IgD-negative memory B cell (primary cell): ENCODE results near the gene RHOT2. TPM values are rescaled to one million over a fixed set of nuclear protein-coding genes. Genes with fewer than 3 reads are reported as not detected.

ENCODE experiments used
- H3K27ac Mint-ChIP-seq, 3 donors: one replicate each; pipeline ENCODE4 v1.8.0; 2020 to 2022; ENCODE audit warnings: mild to moderate bottlenecking in 3 of 3, mixed read lengths in 3 of 3, moderate library complexity in 1 of 3
- H3K27me3 Mint-ChIP-seq: one replicate; pipeline ENCODE4 v1.8.0; 2021; ENCODE audit warnings: mixed read lengths
- H3K36me3 Mint-ChIP-seq: one replicate; pipeline ENCODE4 v1.8.0; 2020; ENCODE audit warnings: mild to moderate bottlenecking, mixed read lengths
- H3K4me1 Mint-ChIP-seq, 3 donors: one replicate each; pipeline ENCODE4 v1.8.0; 2020 to 2022; ENCODE audit warnings: mixed read lengths in 3 of 3, mild to moderate bottlenecking in 1 of 3
- H3K4me3 Mint-ChIP-seq, 4 donors: one replicate each; pipeline ENCODE4 v1.8.0; 2020 to 2022; ENCODE audit warnings: mild to moderate bottlenecking in 4 of 4, mixed read lengths in 4 of 4, moderate library complexity in 3 of 4
- H3K9me3 Mint-ChIP-seq, 3 donors: one replicate each; pipeline ENCODE4 v1.8.0; 2020 to 2021; ENCODE audit warnings: mixed read lengths in 3 of 3, mild to moderate bottlenecking in 1 of 3
- polyA plus RNA-seq: library from polyadenylated mRNA; unstranded; fragments of 300-500 nt; fragmentation: Illumina TruSeq; gene quantifications from one replicate; pipeline ENCODE4 v1.2.3, GENCODE V29; 2021

Gene RHOT2
- polyA plus RNA-seq, 1 donor from 2014 or later: 42.7 TPM

- Mint-ChIP-seq H3K9me3 (peaks cover 0 to 2% (median 0%) of the 10 kb centered on the region in 3 donors), H3K27me3 (peaks cover 3% of the 10 kb centered on the region), H3K4me3 (peak overlapping the region; percentile 96 to 100 (median 100)), H3K27ac (peak overlapping the region; percentile 99 to 100 (median 100)), H3K4me1 (peaks cover 12 to 19% (median 13%) of the 10 kb centered on the region in 3 donors), H3K36me3 (no peaks in the 10 kb centered on the region)
These were observed 30.6 kb upstream of the RHOT2 start for GRCh38 chr16:637081-638018.

DNA sequence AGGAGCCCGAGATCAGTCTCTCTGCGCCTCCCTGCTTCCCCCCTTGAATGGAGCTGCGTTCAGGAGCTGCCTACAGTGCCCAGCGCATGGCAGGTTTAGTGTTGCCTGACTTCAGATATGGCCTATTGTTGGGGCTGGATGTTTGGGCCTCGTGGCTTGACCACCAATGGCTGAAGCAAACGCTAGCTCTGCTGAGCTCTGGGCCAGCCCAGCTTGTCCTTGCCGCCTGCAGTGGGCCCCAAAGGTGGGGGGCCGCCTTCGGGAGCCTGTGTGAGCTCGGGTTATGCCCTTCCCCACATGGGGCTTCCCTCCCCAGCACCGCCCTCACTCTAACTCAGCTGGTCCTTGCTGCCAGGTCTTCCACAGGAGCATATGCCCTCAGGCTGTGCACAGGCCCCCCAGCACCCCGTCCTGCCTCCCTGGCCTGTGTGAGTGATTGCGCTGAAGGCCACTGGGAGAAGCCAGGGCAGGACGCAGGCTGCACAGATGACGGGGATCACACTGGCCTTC is 29.8 kb upstream of the RHOT2 start:
- H3K4me3 Mint-ChIP-seq: peak overlapping the region in 3 of 4 donors; percentile 52 to 100 (median 67)
- H3K27me3 Mint-ChIP-seq: peaks cover 3% of the 10 kb centered on the region
- no peak overlapping the region for H3K27ac Mint-ChIP-seq
- peaks cover 12 to 19% (median 13%) of the 10 kb centered on the region in 3 donors for H3K4me1 Mint-ChIP-seq
- H3K36me3 Mint-ChIP-seq: no peaks in the 10 kb centered on the region
- H3K9me3 Mint-ChIP-seq: peaks cover 0 to 2% (median 0%) of the 10 kb centered on the region in 3 donors

DNA sequence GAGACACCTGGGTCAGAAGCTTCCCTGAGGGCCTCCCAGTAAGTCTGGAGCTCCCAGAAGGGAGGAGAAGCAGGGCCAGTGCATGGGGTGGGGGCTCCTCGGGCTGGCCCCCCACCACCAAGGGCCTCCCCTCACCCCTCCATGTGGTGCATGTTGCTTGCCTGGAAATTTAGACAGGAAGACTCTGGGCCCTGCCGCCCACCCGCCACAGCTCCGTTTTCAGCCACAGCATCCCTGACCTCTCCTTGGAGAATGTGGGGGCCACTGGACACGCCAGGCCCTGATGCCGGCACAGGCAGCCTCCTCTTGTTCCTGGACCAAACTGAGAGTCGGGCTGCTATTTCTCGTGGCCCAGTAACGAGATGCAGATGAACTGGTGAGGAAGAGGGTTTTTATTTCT is 29.1 kb upstream of the RHOT2 start:
- peaks cover 0 to 2% (median 0%) of the 10 kb centered on the region in 3 donors for H3K9me3 Mint-ChIP-seq
- peaks cover 3% of the 10 kb centered on the region for H3K27me3 Mint-ChIP-seq
- H3K4me1 Mint-ChIP-seq: peaks cover 13 to 21% (median 14%) of the 10 kb centered on the region in 3 donors
- peak overlapping the region; percentile 46 to 86 (median 85) for H3K27ac Mint-ChIP-seq
- H3K4me3 Mint-ChIP-seq: peak overlapping the region in 2 of 4 donors; percentile 63 to 90
- no peaks in the 10 kb centered on the region for H3K36me3 Mint-ChIP-seq

- Mint-ChIP-seq H3K9me3 (peaks cover 0 to 2% (median 0%) of the 10 kb centered on the region in 3 donors), H3K4me3 (peak overlapping the region in 3 of 4 donors; percentile 38 to 85 (median 57)), H3K27ac (peak overlapping the region in 1 of 3 donors; percentile 67), H3K4me1 (peaks cover 13 to 22% (median 19%) of the 10 kb centered on the region in 3 donors), H3K27me3 (peaks cover 3% of the 10 kb centered on the region), H3K36me3 (no peaks in the 10 kb centered on the region)
These were observed 27.3 kb upstream of the RHOT2 start for GRCh38 chr16:640614-641013.

- peak within 1 kb of the TSS; percentile 77 to 87 (median 82) for H3K4me3 Mint-ChIP-seq
- H3K9me3 Mint-ChIP-seq: peaks cover 0 to 2% (median 0%) of the 10 kb centered on the region in 3 donors
- peaks cover 10 to 22% (median 19%) of the 10 kb centered on the region in 3 donors for H3K4me1 Mint-ChIP-seq
- H3K36me3 Mint-ChIP-seq: no peaks in the 10 kb centered on the region
- H3K27me3 Mint-ChIP-seq: peaks cover 3% of the 10 kb centered on the region
- peak within 1 kb of the TSS; percentile 16 to 80 (median 53) for H3K27ac Mint-ChIP-seq
These were observed 26.4 kb upstream of the RHOT2 start, which contains the start of gene MCRIP2 for GRCh38 chr16:641326-642188. TSS of gene MCRIP2 (plus strand) at chr16:641828. CDS start at chr16:641992, 164 bp downstream.

DNA sequence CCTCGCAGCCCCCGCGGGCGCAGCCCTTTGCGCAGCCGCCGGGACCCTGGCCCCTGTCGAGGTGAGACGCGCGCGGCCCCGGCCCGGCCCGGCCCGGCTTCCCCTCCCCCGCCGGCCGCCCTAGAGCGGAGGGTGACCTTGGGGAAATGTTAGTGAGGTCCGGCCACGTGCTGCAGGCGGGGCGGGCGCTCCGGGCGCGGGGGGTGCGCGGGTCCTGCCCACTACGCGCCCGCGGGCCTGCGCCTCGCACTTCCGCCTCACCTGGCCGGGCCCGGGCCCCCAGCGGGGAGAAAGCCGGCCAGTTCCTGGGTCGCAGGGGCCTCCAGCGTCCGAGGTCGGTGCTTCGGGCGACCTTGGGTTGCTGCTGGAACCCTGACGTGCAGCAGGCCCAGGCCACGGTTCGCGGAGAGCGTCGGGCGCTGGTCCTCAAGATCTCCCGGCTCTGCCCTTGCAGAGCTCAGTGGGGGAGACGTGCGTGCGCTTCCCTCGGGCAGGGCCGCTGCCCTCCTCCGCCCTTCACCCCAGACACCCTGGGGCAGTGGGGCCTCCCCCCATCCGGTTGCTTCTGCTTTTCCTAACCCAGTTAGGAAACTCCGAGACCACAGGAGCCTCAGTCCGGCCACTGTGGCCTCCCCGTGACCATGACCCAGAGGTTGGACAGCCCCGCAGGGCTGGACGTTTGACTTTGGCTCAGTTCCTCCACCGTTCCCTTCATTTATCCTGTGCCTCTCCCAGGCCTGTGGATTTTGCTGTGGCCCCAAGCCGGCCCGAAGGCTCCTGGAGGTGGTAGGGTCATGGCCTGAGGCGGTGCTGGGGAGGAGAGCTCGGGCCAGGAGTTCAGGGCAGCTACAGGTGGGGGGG is 25.5 kb upstream of the RHOT2 start:
- Mint-ChIP-seq H3K4me3 (peak overlapping the region; percentile 60 to 87 (median 78)), H3K9me3 (no peaks in the 10 kb centered on the region), H3K27ac (peak overlapping the region; percentile 16 to 80 (median 53)), H3K27me3 (no peaks in the 10 kb centered on the region), H3K4me1 (peaks cover 7 to 21% (median 21%) of the 10 kb centered on the region in 3 donors), H3K36me3 (no peaks in the 10 kb centered on the region)

DNA sequence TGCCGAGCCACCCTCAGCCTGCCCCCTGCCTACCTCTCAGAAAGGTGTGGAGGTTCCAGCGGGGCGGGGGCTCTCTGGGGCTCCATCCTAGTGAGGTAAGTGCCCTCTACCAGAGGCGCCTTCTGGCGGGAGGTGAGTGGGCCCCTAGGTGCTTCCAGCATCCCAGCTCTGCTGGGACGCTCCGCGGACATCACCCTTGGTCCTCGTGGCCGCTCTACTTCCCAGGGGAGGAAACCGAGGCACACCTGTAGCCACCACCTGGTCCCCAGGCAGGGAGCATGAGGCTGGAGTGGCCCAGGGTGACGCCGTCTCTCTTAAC is 24.9 kb upstream of the RHOT2 start:
- Mint-ChIP-seq H3K9me3 (no peaks in the 10 kb centered on the region), H3K27me3 (no peaks in the 10 kb centered on the region), H3K27ac (peak overlapping the region; percentile 16 to 80 (median 53)), H3K36me3 (no peaks in the 10 kb centered on the region), H3K4me3 (peak overlapping the region; percentile 68 to 87 (median 78)), H3K4me1 (peaks cover 7 to 21% (median 18%) of the 10 kb centered on the region in 3 donors)

DNA sequence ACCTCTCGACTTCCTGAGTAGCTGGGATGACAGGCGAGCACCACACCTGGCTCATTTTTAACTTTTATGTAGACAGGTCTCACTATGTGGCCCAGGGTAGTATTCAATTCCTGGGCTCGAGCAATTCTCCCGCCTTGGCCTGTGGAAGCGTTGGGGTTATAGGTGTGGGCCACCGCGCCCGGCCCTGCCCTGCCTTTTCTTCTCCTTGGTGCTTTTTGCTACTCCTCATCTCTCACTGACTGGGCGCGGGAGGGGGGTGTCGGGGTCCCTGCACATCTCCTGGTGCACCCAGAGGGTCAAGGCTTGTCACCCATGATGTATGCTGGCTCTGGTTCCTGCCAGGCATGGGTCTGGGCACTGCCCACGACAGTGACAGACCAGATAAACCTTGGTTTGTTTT is 23.4 kb upstream of the RHOT2 start:
- Mint-ChIP-seq H3K27ac (no peak overlapping the region), H3K36me3 (no peaks in the 10 kb centered on the region), H3K27me3 (no peaks in the 10 kb centered on the region), H3K4me3 (peak overlapping the region in 2 of 4 donors; percentile 60 to 79), H3K4me1 (peaks cover 0 to 13% (median 13%) of the 10 kb centered on the region in 3 donors), H3K9me3 (no peaks in the 10 kb centered on the region)

GRCh38 chr16:645852-646678 is 21.9 kb upstream of the RHOT2 start:
- Mint-ChIP-seq H3K27ac (no peak overlapping the region), H3K4me3 (peak overlapping the region in 1 of 4 donors; percentile 50), H3K27me3 (no peaks in the 10 kb centered on the region), H3K9me3 (no peaks in the 10 kb centered on the region), H3K4me1 (peaks cover 0 to 13% (median 11%) of the 10 kb centered on the region in 3 donors), H3K36me3 (no peaks in the 10 kb centered on the region)

GRCh38 chr16:646679-647172 is 21.2 kb upstream of the RHOT2 start:
- no peak overlapping the region for H3K4me3 Mint-ChIP-seq
- no peaks in the 10 kb centered on the region for H3K27me3 Mint-ChIP-seq
- H3K27ac Mint-ChIP-seq: peak overlapping the region in 2 of 3 donors; percentile 73 to 93
- no peaks in the 10 kb centered on the region for H3K9me3 Mint-ChIP-seq
- no peaks in the 10 kb centered on the region for H3K36me3 Mint-ChIP-seq
- H3K4me1 Mint-ChIP-seq: peaks cover 0 to 13% (median 11%) of the 10 kb centered on the region in 3 donors

DNA sequence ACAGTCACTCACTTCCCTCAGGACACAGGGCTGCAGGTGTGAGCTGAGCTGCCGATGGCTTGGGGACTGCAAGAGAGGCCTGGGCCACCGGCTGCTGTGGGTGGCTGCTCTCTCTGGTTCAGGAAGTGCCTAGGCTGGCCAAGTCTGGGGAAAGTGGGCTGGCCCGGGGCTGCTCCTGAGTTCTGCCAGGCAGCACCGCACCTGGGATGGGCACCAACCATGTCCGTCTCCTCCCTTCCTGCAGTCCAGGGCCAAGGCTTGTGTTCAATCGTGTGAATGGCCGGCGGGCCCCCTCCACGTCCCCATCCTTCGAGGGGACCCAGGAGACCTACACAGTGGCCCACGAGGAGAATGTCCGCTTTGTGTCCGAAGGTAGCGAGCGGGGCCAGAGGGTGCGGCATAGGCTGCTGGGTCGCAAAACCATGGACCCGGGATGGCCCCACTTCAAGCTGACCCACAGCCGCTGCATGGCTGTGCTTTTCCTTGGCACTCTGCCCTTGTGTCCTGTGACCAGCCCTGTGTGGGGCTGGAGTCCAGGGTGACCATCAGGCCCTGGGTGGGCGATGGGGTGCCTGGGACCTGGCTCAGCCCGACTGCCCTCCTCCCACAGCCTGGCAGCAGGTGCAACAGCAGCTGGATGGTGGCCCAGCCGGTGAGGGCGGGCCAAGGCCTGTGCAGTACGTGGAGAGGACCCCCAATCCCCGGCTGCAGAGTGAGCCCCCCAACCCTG is 20.6 kb upstream of the RHOT2 start:
- peak overlapping the region in 1 of 4 donors; percentile 32 for H3K4me3 Mint-ChIP-seq
- H3K9me3 Mint-ChIP-seq: no peaks in the 10 kb centered on the region
- H3K36me3 Mint-ChIP-seq: no peaks in the 10 kb centered on the region
- peaks cover 0 to 13% (median 11%) of the 10 kb centered on the region in 3 donors for H3K4me1 Mint-ChIP-seq
- H3K27me3 Mint-ChIP-seq: no peaks in the 10 kb centered on the region
- peak overlapping the region in 2 of 3 donors; percentile 73 to 93 for H3K27ac Mint-ChIP-seq

DNA sequence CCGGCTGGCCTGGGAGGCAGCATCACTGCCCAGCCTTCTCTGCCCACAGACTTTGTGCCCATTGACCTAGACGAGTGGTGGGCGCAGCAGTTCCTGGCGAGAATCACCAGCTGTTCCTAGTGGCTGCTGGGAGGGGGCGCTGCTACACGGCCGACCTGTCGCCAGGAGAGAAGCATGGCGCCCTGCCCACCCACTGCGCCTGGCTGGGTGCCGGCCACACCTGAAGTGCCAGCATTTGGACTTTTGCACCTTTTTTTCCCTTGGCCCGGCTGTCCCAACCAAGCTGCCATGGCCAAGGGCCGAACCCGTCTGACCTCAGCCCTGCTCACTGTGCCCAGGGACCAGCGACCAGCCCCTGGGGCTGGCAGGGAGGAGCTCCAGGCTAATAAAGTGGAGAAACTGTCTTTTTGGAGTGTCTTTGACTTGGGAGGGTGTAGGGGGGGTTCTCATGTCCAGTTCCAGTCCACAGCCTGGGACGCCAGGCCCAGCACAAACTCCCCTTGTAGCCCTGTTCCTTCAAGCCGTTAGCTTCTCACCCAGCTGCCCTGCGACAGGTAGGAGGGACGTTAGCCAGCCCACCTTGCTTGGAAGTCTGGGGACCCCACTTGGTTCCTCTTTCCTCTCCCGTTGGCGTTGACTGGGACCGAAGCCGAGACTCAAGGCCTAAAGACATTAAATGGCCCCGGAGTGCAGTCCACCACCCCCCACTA is 19.7 kb upstream of the RHOT2 start:
- H3K4me1 Mint-ChIP-seq: peaks cover 0 to 13% (median 11%) of the 10 kb centered on the region in 3 donors
- H3K27me3 Mint-ChIP-seq: no peaks in the 10 kb centered on the region

More for the DNA sequence above, 19.7 kb upstream of the RHOT2 start:
- Mint-ChIP-seq H3K36me3 (no peaks in the 10 kb centered on the region), H3K27ac (peak overlapping the region; percentile 74 to 93 (median 92)), H3K4me3 (peak overlapping the region; percentile 80 to 89 (median 84)), H3K9me3 (no peaks in the 10 kb centered on the region)
